ENCODE data around the gene MAPKAPK2.

Gene MAPKAPK2

DNA sequence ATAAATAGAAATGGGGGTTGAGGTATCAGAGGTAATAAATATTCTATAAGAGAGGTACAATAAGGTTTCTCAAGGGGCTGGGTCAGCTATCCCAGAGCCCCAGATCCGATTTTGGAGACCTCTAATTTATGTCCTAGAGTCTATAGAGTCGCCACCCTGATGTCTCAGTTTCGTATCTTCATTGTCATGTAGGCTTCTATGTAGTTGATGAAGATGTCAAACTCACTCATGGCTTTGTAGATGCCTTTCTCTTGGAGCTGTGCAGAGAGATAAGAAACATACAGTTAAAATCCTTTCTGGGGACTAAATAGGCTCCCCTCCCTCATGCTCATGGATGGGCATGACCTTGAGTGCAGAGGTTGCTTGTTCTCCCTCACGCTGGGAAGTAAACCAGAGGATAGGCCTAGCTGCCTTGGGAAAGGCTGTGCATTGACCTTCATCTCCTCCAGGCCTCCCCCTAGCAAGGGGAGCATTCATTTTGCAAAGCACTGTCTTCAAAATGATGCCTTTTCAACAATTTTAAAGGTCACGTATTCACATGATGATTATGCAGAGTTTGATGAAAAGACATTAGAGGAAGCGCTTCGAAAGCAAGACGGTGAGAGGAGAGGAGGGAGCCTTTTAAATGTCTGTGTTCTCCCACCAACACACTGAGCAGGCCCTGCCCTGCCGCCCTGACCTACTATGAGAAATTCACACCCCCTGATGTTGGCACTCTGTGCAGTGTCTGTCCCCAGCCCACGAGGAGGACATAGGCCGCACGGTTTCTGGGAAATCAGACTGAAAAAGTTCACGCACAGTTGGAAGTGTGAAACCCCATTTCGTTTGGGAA lies 84.0 kb downstream of the MAPKAPK2 start:
- Histone ChIP-seq H3K36me3 (ENCODE audit: insufficient read depth, insufficient read length, low read length) (no peaks in the 10 kb centered on the region), H3K9me3 (ENCODE audit: insufficient read depth, low read length) (no peaks in the 10 kb centered on the region), H3K4me3 (ENCODE audit: insufficient read length, low read depth) (no peak overlapping the region), H3K9ac (ENCODE audit: insufficient read length, low read depth) (no peak overlapping the region), H3K4me1 (ENCODE audit: insufficient read depth, insufficient read length) (peaks cover 21% of the 10 kb centered on the region), H3K27me3 (ENCODE audit: insufficient read depth, insufficient read length) (peaks cover 1% of the 10 kb centered on the region)
- no peak for DNase-seq (ENCODE audit: low read depth, low spot score)
- TF ChIP-seq SUZ12 (IDR thresholded peaks at IDR 0.05; ENCODE audit: extremely low read depth, insufficient read depth, insufficient read length) (no peak), YY1 (IDR thresholded peaks at IDR 0.05; ENCODE audit: insufficient read depth, insufficient read length) (no peak), ZNF274 (IDR thresholded peaks at IDR 0.05; ENCODE audit: low read depth, low read length) (no peak)

GRCh38 chr1:206769304-206769731 lies 84.6 kb downstream of the MAPKAPK2 start:
- H3K27me3 ChIP-seq (ENCODE audit: insufficient read depth, insufficient read length) = peaks cover 1% of the 10 kb centered on the region
- TF ChIP-seq YY1 (IDR thresholded peaks at IDR 0.05; ENCODE audit: insufficient read depth, insufficient read length) = no peak
- no peak for TF ChIP-seq SUZ12 (IDR thresholded peaks at IDR 0.05; ENCODE audit: extremely low read depth, insufficient read depth, insufficient read length)
- TF ChIP-seq ZNF274 (IDR thresholded peaks at IDR 0.05; ENCODE audit: low read depth, low read length) = no peak
- H3K4me1 ChIP-seq (ENCODE audit: insufficient read depth, insufficient read length) = peaks cover 21% of the 10 kb centered on the region
- no peaks in the 10 kb centered on the region for H3K36me3 ChIP-seq (ENCODE audit: insufficient read depth, insufficient read length, low read length)
- H3K9ac ChIP-seq (ENCODE audit: insufficient read length, low read depth) = no peak overlapping the region
- H3K4me3 ChIP-seq (ENCODE audit: insufficient read length, low read depth) = no peak overlapping the region
- no peak for DNase-seq (ENCODE audit: low read depth, low spot score)
- no peaks in the 10 kb centered on the region for H3K9me3 ChIP-seq (ENCODE audit: insufficient read depth, low read length)

DNA sequence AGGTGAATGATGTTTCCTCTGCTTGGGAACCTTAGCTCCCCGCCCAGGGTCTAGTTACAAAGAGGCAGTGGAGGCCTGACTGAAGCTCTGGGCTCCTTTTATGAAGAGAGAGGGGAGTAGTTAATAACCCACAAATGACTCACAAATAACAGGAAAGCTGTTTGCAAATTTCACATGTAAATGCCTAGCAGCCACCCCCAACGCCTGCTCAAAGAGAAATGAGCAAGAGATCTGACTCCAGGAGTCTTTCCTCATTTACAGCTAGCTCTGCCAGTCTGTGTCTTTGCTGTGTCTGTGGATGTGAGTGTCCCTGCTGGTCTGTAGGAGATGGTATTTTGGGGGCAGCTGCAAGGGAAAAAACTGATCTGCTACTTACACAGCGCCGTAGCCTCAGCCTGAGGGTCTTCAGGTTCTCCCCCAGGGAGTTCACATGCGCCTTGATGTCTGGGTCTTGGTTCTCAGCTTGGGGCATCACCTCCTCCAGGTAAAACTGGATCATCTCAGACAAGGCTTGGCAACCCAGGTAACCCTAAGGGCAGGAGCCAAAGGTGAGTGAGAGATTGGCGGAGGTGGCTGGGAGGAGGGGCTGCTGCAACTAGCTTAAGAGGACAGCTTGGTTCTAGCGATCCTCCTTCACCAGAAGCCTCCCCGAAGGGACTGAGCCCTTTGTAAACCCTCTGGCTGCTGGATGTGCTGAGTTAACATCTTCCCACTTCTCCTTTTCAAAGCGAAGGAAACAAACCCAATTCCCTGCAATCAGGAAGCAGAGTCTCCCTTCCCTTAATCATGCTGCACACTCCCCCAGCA lies 86.0 kb downstream of the MAPKAPK2 start, which contains the start of gene IL19:
IL19 (plus strand) TSS at position 243 of the 807 bp plus-strand sequence. CDS start 65,890 bp downstream, outside the sequence.
- Histone ChIP-seq H3K4me1 (ENCODE audit: insufficient read depth, insufficient read length) (peaks cover 21% of the 10 kb centered on the region), H3K9ac (ENCODE audit: insufficient read length, low read depth) (no peak within 1 kb of the TSS), H3K27me3 (ENCODE audit: insufficient read depth, insufficient read length) (peaks cover 1% of the 10 kb centered on the region), H3K36me3 (ENCODE audit: insufficient read depth, insufficient read length, low read length) (no peaks in the 10 kb centered on the region), H3K4me3 (ENCODE audit: insufficient read length, low read depth) (no peak within 1 kb of the TSS), H3K9me3 (ENCODE audit: insufficient read depth, low read length) (no peaks in the 10 kb centered on the region)
- no peak for DNase-seq (ENCODE audit: low read depth, low spot score)
- TF ChIP-seq SUZ12 (IDR thresholded peaks at IDR 0.05; ENCODE audit: extremely low read depth, insufficient read depth, insufficient read length) (no peak), YY1 (IDR thresholded peaks at IDR 0.05; ENCODE audit: insufficient read depth, insufficient read length) (no peak), ZNF274 (IDR thresholded peaks at IDR 0.05; ENCODE audit: low read depth, low read length) (no peak)

DNA sequence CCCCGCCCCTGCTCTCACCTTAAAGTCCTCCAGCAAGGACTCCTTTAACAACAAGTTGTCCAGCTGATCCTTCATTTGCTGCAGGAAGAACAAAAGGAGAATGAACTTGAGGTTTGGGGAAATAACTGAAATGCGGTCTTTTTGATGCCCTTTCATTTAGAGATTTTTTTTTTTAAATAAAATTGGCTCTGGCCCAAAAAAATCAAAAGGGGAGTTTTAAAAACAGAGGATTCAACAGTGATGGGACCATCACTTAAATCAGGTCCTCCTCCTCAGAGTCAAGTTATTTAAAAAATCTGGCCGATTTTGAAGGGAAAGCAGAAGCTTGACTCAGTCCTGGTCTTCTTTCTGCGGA lies 86.6 kb downstream of the MAPKAPK2 start:
- Histone ChIP-seq H3K36me3 (ENCODE audit: insufficient read depth, insufficient read length, low read length) (no peaks in the 10 kb centered on the region), H3K9me3 (ENCODE audit: insufficient read depth, low read length) (no peaks in the 10 kb centered on the region), H3K4me3 (ENCODE audit: insufficient read length, low read depth) (no peak overlapping the region), H3K27me3 (ENCODE audit: insufficient read depth, insufficient read length) (peaks cover 1% of the 10 kb centered on the region), H3K4me1 (ENCODE audit: insufficient read depth, insufficient read length) (peaks cover 21% of the 10 kb centered on the region), H3K9ac (ENCODE audit: insufficient read length, low read depth) (no peak overlapping the region)
- TF ChIP-seq SUZ12 (IDR thresholded peaks at IDR 0.05; ENCODE audit: extremely low read depth, insufficient read depth, insufficient read length) = no peak
- no peak for TF ChIP-seq YY1 (IDR thresholded peaks at IDR 0.05; ENCODE audit: insufficient read depth, insufficient read length)
- no peak for TF ChIP-seq ZNF274 (IDR thresholded peaks at IDR 0.05; ENCODE audit: low read depth, low read length)
- no peak for DNase-seq (ENCODE audit: low read depth, low spot score)

- DNase-seq (ENCODE audit: low read depth, low spot score) = no peak
- H3K9me3 ChIP-seq (ENCODE audit: insufficient read depth, low read length) = no peaks in the 10 kb centered on the region
- H3K9ac ChIP-seq (ENCODE audit: insufficient read length, low read depth) = no peak within 1 kb of the TSS
- peaks cover 17% of the 10 kb centered on the region for H3K4me1 ChIP-seq (ENCODE audit: insufficient read depth, insufficient read length)
- H3K4me3 ChIP-seq (ENCODE audit: insufficient read length, low read depth) = no peak within 1 kb of the TSS
- H3K36me3 ChIP-seq (ENCODE audit: insufficient read depth, insufficient read length, low read length) = no peaks in the 10 kb centered on the region
- H3K27me3 ChIP-seq (ENCODE audit: insufficient read depth, insufficient read length) = peaks cover 1% of the 10 kb centered on the region
- no peak for TF ChIP-seq ZNF274 (IDR thresholded peaks at IDR 0.05; ENCODE audit: low read depth, low read length)
- TF ChIP-seq SUZ12 (IDR thresholded peaks at IDR 0.05; ENCODE audit: extremely low read depth, insufficient read depth, insufficient read length) = no peak
- TF ChIP-seq YY1 (IDR thresholded peaks at IDR 0.05; ENCODE audit: insufficient read depth, insufficient read length) = no peak
Observed at GRCh38 chr1:206772243-206772937, 87.7 kb downstream of the MAPKAPK2 start, which contains the start of gene IL10. Gene IL10, minus strand, starts transcription at chr1:206772494. Its CDS starts 59 bp downstream, at chr1:206772435.

- TF ChIP-seq YY1 (IDR thresholded peaks at IDR 0.05; ENCODE audit: insufficient read depth, insufficient read length) (no peak), ZNF274 (IDR thresholded peaks at IDR 0.05; ENCODE audit: low read depth, low read length) (no peak)
- peaks cover 17% of the 10 kb centered on the region for H3K4me1 ChIP-seq (ENCODE audit: insufficient read depth, insufficient read length)
- no peak for DNase-seq (ENCODE audit: low read depth, low spot score)
- H3K9ac ChIP-seq (ENCODE audit: insufficient read length, low read depth) = no peak overlapping the region
- H3K9me3 ChIP-seq (ENCODE audit: insufficient read depth, low read length) = no peaks in the 10 kb centered on the region
- H3K36me3 ChIP-seq (ENCODE audit: insufficient read depth, insufficient read length, low read length) = no peaks in the 10 kb centered on the region
- H3K4me3 ChIP-seq (ENCODE audit: insufficient read length, low read depth) = no peak overlapping the region
- H3K27me3 ChIP-seq (ENCODE audit: insufficient read depth, insufficient read length) = no peaks in the 10 kb centered on the region
Observed at GRCh38 chr1:206774093-206774492, 89.4 kb downstream of the MAPKAPK2 start.
